Posterior cingulate gyrus (tissue), 11 donors: ENCODE results near the gene PHACTR1.

ENCODE experiments used
- DNase-seq, 10 donors: peaks; one replicate each; pipeline versions ENCODE4 v3.0.0 to v3.0.0-alpha.2; 2020 to 2021; ENCODE audit warnings: mixed read lengths in 3 of 10
- intact Hi-C: fragments of 100-400 bp; cut with DNase I; formaldehyde crosslinking; loops from one replicate; pipeline ENCODE4 v1.15.1; 2023

PHACTR1 gene

GRCh38 chr6:13212096-13212495 is 495.5 kb downstream of the PHACTR1 start:
- intact Hi-C loops: no loop called here

GRCh38 chr6:13212538-13212937 is 496.0 kb downstream of the PHACTR1 start:
- DNase-seq: no peak
- intact Hi-C loops: no loop called here

More at GRCh38 chr6:13212096-13212495, 495.5 kb downstream of the PHACTR1 start:
- no peak for DNase-seq

GRCh38 chr6:13215390-13215789 is 498.8 kb downstream of the PHACTR1 start:
- intact Hi-C loops: no loop called here

GRCh38 chr6:13216236-13217014 is 499.9 kb downstream of the PHACTR1 start:
- no peak for DNase-seq
- intact Hi-C loops: no loop called here

More at GRCh38 chr6:13215390-13215789, 498.8 kb downstream of the PHACTR1 start:
- no peak for DNase-seq

- intact Hi-C loops: no loop called here
- DNase-seq: no peak
Measured at GRCh38 chr6:13217206-13217905, 500.8 kb downstream of the PHACTR1 start.

GRCh38 chr6:13220266-13220665 is 503.7 kb downstream of the PHACTR1 start:
- DNase-seq: no peak
- intact Hi-C loops: no loop called here

GRCh38 chr6:13222048-13222447 is 505.5 kb downstream of the PHACTR1 start:
- DNase-seq: no peak
- intact Hi-C loops: no loop called here

GRCh38 chr6:13226071-13226470 is 509.5 kb downstream of the PHACTR1 start:
- no peak for DNase-seq
- intact Hi-C loops: no loop called here

- intact Hi-C loops: no loop called here
- no peak for DNase-seq
Measured at GRCh38 chr6:13228264-13229204, 512.0 kb downstream of the PHACTR1 start.

GRCh38 chr6:13229205-13230085 is 512.9 kb downstream of the PHACTR1 start:
- intact Hi-C loops: no loop called here
- no peak for DNase-seq

- DNase-seq: no peak
- intact Hi-C loops: no loop called here
Measured at GRCh38 chr6:13233106-13233505, 516.5 kb downstream of the PHACTR1 start.

GRCh38 chr6:13234130-13234529 is 517.6 kb downstream of the PHACTR1 start:
- no peak for DNase-seq
- intact Hi-C loops: no loop called here

GRCh38 chr6:13235339-13235738 is 518.8 kb downstream of the PHACTR1 start:
- DNase-seq: no peak

GRCh38 chr6:13237318-13237717 is 520.8 kb downstream of the PHACTR1 start:
- intact Hi-C loops: no loop called here

More at GRCh38 chr6:13235339-13235738, 518.8 kb downstream of the PHACTR1 start:
- intact Hi-C loops: no loop called here

GRCh38 chr6:13238017-13238416 is 521.5 kb downstream of the PHACTR1 start:
- intact Hi-C loops: no loop called here
- DNase-seq: no peak

More at GRCh38 chr6:13237318-13237717, 520.8 kb downstream of the PHACTR1 start:
- DNase-seq: no peak

- intact Hi-C loops: no loop called here
- peak in 1 of 10 donors; percentile 61 for DNase-seq
Measured at GRCh38 chr6:13238640-13239216, 522.2 kb downstream of the PHACTR1 start.

GRCh38 chr6:13239530-13240455 is 523.2 kb downstream of the PHACTR1 start:
- intact Hi-C loops: no loop called here

GRCh38 chr6:13241364-13241763 is 524.8 kb downstream of the PHACTR1 start:
- intact Hi-C loops: no loop called here
- DNase-seq: no peak

More at GRCh38 chr6:13239530-13240455, 523.2 kb downstream of the PHACTR1 start:
- DNase-seq: peak in 1 of 10 donors; percentile 66
